NCI-H2227 (cell line): ENCODE data around the gene SRP72.
"Not testable (repeated sequence)": the region's sequence is repeated elsewhere in the genome, so short reads cannot be mapped to it uniquely, and the experiment has no call there.

Source experiments
- DNase-seq: peaks from one replicate; lab custom pipeline; 2025; ENCODE audit not compliant: unreplicated experiment; lab: John Stamatoyannopoulos, UW

SRP72 gene

GRCh38 chr4:56465599-56466295 lies 1.7 kb upstream of the SRP72 start:
- no peak for DNase-seq

- not testable (repeated sequence) for DNase-seq
Measured at GRCh38 chr4:56466296-56466761, 1.1 kb upstream of the SRP72 start.

GRCh38 chr4:56466910-56467283 lies 520 bp upstream of the SRP72 start:
- DNase-seq: peak; percentile 1

DNA sequence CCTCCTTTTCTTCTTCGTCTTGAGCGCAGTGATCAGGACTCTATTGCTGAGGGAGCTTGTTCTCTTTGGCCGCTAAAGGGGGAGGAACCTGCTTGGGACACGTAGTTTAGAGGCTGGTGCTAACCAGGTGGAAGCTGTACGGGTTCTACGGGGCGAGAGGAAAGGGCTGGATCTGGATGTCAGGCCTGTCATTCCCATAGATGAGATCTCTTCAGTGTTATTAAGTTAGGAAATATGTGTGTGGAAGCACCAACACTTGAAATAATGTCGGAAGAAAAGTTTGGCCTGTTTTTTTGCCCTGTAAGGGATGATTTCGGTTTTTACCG lies 643 bp downstream of the SRP72 start:
- DNase-seq: peak; percentile 31

DNA sequence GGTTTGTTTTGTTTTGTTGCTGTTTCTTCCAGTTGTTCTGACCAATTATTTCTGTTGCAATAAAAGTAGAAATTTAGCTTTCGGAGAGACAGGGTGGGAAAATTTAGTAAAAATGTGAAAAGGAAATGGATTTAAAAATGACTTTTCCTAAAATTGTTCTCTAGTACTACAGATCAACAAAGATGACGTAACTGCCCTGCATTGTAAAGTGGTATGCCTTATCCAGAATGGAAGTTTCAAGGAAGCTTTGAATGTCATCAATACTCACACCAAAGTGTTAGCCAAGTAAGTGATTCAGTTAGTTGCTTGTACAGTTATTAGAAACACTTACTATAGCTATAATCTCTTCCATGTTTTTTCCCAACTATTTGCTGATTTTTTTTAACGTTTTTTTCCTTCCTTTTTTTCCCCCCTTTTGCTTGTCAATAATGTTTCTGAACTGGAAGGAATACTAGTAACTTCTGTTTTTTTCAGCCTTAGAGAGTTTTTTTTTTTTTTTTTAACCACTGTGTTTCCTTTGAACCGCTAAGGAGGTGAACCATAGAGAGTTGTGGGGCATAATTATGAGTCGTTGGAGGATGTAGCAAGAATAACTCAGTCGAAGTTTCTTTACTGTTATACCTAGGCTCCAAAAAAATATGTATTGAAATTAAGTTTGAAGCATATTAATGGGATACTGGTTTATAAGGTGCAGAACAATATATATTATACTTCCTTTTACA lies 2.2 kb downstream of the SRP72 start:
- DNase-seq: no peak

GRCh38 chr4:56475917-56476316 lies 8.5 kb downstream of the SRP72 start:
- no peak for DNase-seq

DNA sequence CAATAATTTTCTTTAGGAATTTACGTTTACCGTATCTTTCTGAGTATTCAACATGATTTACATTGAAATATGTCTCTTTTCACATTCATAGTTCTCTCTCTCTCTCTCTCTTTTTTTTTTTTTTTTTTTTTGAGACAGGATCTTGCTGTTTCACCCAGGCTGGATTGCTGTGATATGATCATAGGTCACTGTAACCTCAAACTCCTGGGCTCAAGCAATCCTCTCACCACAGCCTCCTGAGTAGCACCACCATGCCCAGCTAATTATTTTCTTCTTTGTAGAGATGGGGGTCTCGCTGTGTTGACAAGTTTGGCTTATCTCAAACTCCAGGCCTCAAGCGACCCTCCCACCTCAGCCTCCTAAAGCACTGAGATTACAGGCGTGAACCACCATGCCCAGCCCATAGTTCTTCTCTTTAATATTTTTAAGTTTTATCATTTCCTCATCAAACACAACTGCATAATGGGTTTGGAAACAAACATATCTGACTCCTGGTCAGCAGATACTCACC lies 9.8 kb downstream of the SRP72 start:
- DNase-seq: no peak

- no peak for DNase-seq
Measured at GRCh38 chr4:56480691-56481090, 13.3 kb downstream of the SRP72 start.

DNA sequence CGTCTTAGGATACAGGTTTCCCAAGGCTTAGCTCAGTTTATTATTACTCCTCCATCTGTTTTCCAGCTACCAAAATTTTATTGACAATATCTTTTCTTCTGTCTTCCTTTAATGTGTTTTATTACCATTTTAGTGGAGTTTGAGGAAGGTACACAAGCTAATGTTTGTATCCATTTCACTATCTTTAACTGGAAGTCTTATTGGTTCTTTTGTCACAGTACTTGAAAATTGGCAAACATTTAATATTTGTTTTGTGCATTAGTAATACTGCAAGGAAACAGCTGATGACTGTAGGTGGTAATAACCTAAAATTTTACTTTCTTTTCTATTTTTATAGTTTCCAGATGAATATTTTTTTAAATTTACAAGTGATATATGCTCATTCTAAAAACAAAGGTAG lies 28.8 kb downstream of the SRP72 start:
- no peak for DNase-seq

DNA sequence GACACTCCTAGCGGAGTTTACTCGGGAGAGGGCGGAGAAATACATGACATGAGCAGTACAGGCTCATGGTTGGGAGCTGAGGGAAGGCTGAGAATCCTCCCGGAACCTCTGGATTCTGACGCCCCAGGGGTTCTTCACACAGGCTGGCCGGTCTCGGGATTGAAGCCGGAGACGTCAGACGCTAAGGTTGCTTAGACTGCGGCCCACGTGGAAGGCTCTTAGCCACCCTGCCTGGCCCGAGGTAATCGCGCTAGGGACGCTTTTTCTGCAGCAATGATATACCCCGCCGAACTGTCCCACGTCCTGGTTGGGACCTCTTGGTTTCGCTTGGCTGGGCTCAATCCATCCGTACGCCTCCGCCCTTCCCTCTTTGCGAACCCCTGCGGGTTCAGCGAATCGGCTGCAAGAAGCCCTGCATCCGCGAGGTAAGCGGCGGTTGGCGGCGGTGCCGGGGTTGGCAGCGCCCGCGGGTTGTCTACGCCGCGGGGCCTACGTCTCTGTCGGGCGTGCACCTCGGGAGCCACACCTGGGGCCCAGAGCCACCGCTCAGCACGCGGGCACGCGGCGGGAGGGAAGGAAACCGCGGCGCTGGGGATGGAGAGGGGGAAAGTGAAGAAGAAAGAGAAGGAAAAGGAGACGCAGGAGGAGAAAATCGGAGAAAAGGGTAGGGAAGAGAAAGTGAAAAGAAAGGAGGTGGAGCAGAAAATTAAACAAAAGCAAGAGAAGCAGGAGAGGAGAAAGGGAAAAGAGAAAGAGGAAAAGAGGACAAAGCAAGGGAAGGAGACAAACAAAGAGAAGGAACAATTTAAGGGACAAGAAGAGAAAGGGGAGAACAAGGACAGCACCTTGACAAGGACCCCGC lies 38.1 kb downstream of the SRP72 start, which contains the start of gene ARL9:
ARL9 (plus strand) TSS at position 523 of the 862 bp plus-strand sequence; CDS start at position 595, 72 bp downstream.
- DNase-seq: peak; percentile 67

DNA sequence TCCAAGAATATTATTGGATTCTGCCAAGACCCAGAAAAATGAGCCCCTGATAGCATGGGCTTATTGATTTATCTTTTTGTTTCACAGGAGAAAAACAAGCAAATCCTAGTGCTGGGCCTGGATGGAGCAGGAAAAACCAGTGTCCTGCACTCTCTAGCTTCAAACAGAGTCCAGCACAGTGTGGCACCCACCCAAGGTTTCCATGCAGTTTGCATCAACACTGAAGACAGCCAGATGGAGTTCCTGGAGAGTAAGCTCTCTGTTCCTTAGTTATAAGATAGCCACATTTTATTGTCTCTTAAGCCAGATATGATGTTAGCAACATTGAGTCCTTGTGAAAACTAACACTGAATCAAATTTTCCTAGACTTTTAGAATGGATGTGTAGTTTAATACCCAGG lies 43.7 kb downstream of the SRP72 start:
- no peak for DNase-seq

- DNase-seq: no peak
Measured at GRCh38 chr4:56512166-56512565, 44.7 kb downstream of the SRP72 start.

DNA sequence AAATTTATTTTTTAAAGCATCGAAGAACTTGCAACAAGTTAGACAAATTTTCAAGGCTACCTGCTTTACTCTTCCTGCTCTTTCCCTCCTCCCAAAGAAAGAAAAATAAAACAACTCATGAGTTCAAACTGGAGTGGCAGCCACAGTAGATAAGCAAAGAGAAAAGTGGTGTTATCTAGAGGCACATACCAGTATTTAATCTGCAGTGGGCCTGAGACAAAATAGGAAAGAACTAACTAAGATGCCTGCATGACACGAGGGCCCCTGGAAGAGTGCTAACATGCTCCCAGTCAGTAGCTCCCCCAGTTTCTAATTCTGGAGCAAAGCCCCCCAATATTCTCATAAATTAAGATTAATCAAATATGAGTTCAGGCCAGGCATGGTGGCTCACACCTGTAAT lies 46.1 kb downstream of the SRP72 start:
- no peak for DNase-seq

GRCh38 chr4:56530269-56531148 lies 63.1 kb downstream of the SRP72 start:
- DNase-seq: peak; percentile 79

DNA sequence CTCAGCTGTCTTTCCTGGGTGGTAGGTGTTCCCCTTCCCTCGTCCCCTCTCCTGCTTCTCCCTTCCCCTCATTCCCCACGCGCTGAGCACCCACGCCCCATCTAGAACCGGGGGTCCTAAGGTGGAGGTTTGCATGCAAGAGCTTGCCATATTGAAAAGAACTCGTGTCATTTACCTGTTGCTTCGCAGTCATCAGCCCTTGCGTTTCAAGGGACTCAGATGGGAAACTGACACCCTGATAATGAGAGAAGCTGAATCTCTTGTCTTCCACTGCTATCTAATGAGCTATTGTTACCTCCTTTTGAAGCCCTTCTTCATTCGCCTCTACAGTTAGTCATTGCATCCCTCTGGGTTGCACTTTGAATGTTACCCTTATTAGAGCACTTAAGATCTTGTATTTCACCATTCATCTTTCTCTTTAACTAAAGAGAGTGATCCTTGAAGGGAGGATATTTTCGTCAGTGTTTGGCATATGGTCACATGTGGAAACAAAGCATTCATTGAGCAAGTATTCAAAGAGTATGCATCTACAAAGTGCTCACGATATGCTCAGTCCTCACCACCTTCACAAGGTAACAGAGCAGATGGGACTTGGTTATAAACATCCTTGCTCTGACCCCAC lies 63.8 kb downstream of the SRP72 start:
- DNase-seq: no peak

DNA sequence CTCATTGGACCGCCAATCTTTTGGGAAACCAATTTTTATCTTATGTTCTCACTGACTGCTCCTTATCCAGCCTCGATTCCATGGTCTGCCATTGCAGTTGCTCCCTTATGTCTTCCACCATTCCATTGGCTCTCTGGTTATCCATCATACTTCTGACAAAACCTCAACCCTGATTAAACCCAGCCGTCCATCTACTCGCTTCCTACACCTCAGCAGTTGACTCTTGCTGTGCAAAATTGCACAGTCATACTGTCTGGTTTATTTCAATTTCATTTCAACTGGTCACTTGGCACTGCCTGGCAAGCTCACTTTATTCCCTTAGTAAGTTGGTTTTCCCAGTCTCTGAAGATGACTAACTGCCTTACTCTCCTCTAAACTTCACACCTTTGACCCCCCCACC lies 64.4 kb downstream of the SRP72 start:
- DNase-seq: no peak

- no peak for DNase-seq
Measured at GRCh38 chr4:56532239-56532638, 64.8 kb downstream of the SRP72 start.

- DNase-seq: no peak
Measured at GRCh38 chr4:56535915-56536314, 68.5 kb downstream of the SRP72 start.

DNA sequence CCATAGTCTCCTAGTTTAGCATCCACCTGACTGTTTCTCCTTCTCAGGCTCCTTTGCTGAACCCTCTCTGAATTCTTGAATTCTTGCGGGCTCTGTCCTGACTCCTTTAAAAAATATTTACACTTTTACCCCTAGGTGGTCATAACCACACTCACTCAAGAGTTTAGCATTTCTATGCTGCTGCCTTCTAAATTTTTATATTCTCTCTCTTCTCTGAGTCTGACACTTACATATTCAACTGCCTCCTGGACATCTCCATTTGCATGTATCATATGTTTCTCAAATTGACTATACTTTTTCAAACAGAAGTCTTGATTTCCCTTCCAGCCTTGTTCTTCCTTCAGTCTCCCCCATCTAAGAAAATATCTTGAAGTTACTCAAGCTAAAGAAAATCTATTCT lies 69.7 kb downstream of the SRP72 start:
- no peak for DNase-seq

GRCh38 chr4:56540826-56541225 lies 73.4 kb downstream of the SRP72 start:
- no peak for DNase-seq
